Neural progenitor cell (in vitro differentiated cells): ENCODE results near the gene TUNAR. TPM values are rescaled to one million over a fixed set of nuclear protein-coding genes. Genes with fewer than 3 reads are reported as not detected.

ENCODE experiments used
- DNase-seq: peaks from one replicate; pipeline ENCODE4 v3.0.0-alpha.2; 2016; ENCODE audit warnings: low spot score
- H2AFZ ChIP-seq: fragments of 200-600 bp; sonication (generic); replicated peaks from 2 replicates; pipeline ENCODE4 v1.6.1; 2016; ENCODE audit warnings: antibody characterized with exemption
- H3F3A ChIP-seq: fragments of 200-600 bp; sonication (generic); 2 replicates; pipeline ENCODE4 v1.6.1; 2016; ENCODE audit warnings: antibody characterized with exemption, low read depth
- H3K27ac ChIP-seq: fragments of 200-600 bp; sonication (generic); 2 replicates; pipeline ENCODE4 v1.5.1; 2016; ENCODE audit warnings: mild to moderate bottlenecking
- H3K27me3 ChIP-seq: fragments of 200-600 bp; sonication (generic); 2 replicates; pipeline ENCODE4 v1.6.1; 2016; ENCODE audit warnings: mild to moderate bottlenecking, moderate library complexity
- H3K36me3 ChIP-seq: fragments of 200-600 bp; sonication (generic); 2 replicates; pipeline ENCODE4 v1.5.1; 2016
- H3K4me1 ChIP-seq: fragments of 200-600 bp; sonication (generic); 2 replicates; pipeline ENCODE4 v1.6.1; 2016; ENCODE audit warnings: mixed run types
- H3K4me2 ChIP-seq: fragments of 200-600 bp; sonication (generic); 2 replicates; pipeline ENCODE4 v1.6.1; 2016
- H3K4me3 ChIP-seq: fragments of 200-600 bp; sonication (generic); 2 replicates; pipeline ENCODE4 v1.5.1; 2016
- H3K79me2 ChIP-seq: fragments of 200-600 bp; sonication (generic); 2 replicates; pipeline ENCODE4 v1.6.1; 2016; ENCODE audit warnings: low read depth
- H3K9ac ChIP-seq: fragments of 200-600 bp; sonication (generic); 2 replicates; pipeline ENCODE4 v1.6.1; 2016
- H3K9me3 ChIP-seq: fragments of 200-600 bp; sonication (generic); 2 replicates; pipeline ENCODE4 v1.5.1; 2016; ENCODE audit warnings: low read depth
- H4K20me1 ChIP-seq: fragments of 200-600 bp; sonication (generic); 2 replicates; pipeline ENCODE4 v1.6.1; 2016; ENCODE audit warnings: low read depth
- H3K27ac Mint-ChIP-seq: 3 replicates; pipeline ENCODE4 v1.8.0; 2021; ENCODE audit warnings: mixed read lengths
- H3K27me3 Mint-ChIP-seq: 2 replicates; pipeline ENCODE4 v1.8.0; 2022; ENCODE audit warnings: low read depth, mild to moderate bottlenecking, inconsistent platforms, moderate library complexity, mixed read lengths; ENCODE audit not compliant: insufficient read depth
- H3K36me3 Mint-ChIP-seq: 3 replicates; pipeline ENCODE4 v1.8.0; 2021; ENCODE audit warnings: mixed read lengths
- H3K4me1 Mint-ChIP-seq: 3 replicates; pipeline ENCODE4 v1.8.0; 2021; ENCODE audit warnings: mixed read lengths
- H3K4me3 Mint-ChIP-seq: 3 replicates; pipeline ENCODE4 v1.8.0; 2021; ENCODE audit warnings: mild to moderate bottlenecking, moderate library complexity, mixed read lengths
- H3K9me3 Mint-ChIP-seq: 3 replicates; pipeline ENCODE4 v1.8.0; 2020; ENCODE audit warnings: mixed read lengths
- CTCF ChIP-seq: fragments of 200-600 bp; sonication (generic); IDR thresholded peaks from 2 replicates; pipeline ENCODE4 v1.5.1; 2017; ENCODE audit warnings: antibody characterized with exemption, mild to moderate bottlenecking
- EZH2 ChIP-seq: fragments of 200-600 bp; sonication (generic); IDR thresholded peaks from 2 replicates; pipeline ENCODE4 v1.6.1; 2017; ENCODE audit warnings: antibody characterized with exemption, mild to moderate bottlenecking, moderate library complexity
- EZH2phosphoT487 ChIP-seq: fragments of 200-600 bp; sonication (generic); IDR thresholded peaks from 2 replicates; pipeline ENCODE4 v1.6.1; 2017; ENCODE audit warnings: antibody characterized with exemption
- total RNA-seq: library from RNA; depleted of rRNA; stranded (reverse); fragments of >200 nt; gene quantifications from 2 replicates; pipeline ENCODE4 v1.2.3, GENCODE V29; 2015; ENCODE audit warnings: low replicate concordance

The TUNAR gene
- total RNA-seq: 13.3 and 14.1 TPM in 2 replicates

- peaks cover 26% of the 10 kb centered on the region for H3K4me1 Mint-ChIP-seq
- peak within 1 kb of the TSS; percentile 95 for H2AFZ ChIP-seq
Observed at GRCh38 chr14:95876761-95877538, at the start of gene TUNAR. TUNAR (plus strand) TSS chr14:95876832.

GRCh38 chr14:95828649-95829265 is 47.9 kb upstream of the TUNAR start:
- H3K27me3 ChIP-seq: no peaks in the 10 kb centered on the region
- no peak overlapping the region for H3K27ac ChIP-seq
- no peak for TF ChIP-seq CTCF
- no peak for TF ChIP-seq EZH2phosphoT487
- TF ChIP-seq EZH2: no peak
- peaks cover 2% of the 10 kb centered on the region for H3K9me3 Mint-ChIP-seq
- no peaks in the 10 kb centered on the region for H3K9me3 ChIP-seq
- H3K9ac ChIP-seq: no peak overlapping the region
- H3K4me2 ChIP-seq: no peak overlapping the region
- peaks cover 10% of the 10 kb centered on the region for H3K4me1 ChIP-seq
- no peaks in the 10 kb centered on the region for H4K20me1 ChIP-seq
- no peaks in the 10 kb centered on the region for H3K36me3 Mint-ChIP-seq
- no peak overlapping the region for H3K27ac Mint-ChIP-seq
- peaks cover 3% of the 10 kb centered on the region for H3K4me1 Mint-ChIP-seq
- H3F3A ChIP-seq: no peaks in the 10 kb centered on the region
- no peak overlapping the region for H3K4me3 ChIP-seq
- H2AFZ ChIP-seq: no peak overlapping the region
- no peak overlapping the region for H3K4me3 Mint-ChIP-seq
- no peaks in the 10 kb centered on the region for H3K36me3 ChIP-seq
- H3K79me2 ChIP-seq: no peaks in the 10 kb centered on the region
- no peak for DNase-seq
- H3K27me3 Mint-ChIP-seq: peaks cover 2% of the 10 kb centered on the region

More at GRCh38 chr14:95876761-95877538, at the start of gene TUNAR:
- peaks cover 29% of the 10 kb centered on the region for H3K27me3 Mint-ChIP-seq
- DNase-seq: peak; percentile 73
- no peak within 1 kb of the TSS for H3K9ac ChIP-seq
- H3K79me2 ChIP-seq: peaks cover 11% of the 10 kb centered on the region
- no peaks in the 10 kb centered on the region for H3K36me3 Mint-ChIP-seq
- H3K27ac Mint-ChIP-seq: peak within 1 kb of the TSS; percentile 60
- H3K9me3 Mint-ChIP-seq: no peaks in the 10 kb centered on the region
- H3K27me3 ChIP-seq: peaks cover 31% of the 10 kb centered on the region
- no peaks in the 10 kb centered on the region for H4K20me1 ChIP-seq
- no peak within 1 kb of the TSS for H3K27ac ChIP-seq
- no peaks in the 10 kb centered on the region for H3K9me3 ChIP-seq
- TF ChIP-seq CTCF (no peak), EZH2 (peak; percentile 46)
- H3K4me2 ChIP-seq: peak within 1 kb of the TSS; percentile 93
- H3K4me3 ChIP-seq: peak within 1 kb of the TSS; percentile 67
- H3F3A ChIP-seq: peaks cover 12% of the 10 kb centered on the region
- H3K4me1 ChIP-seq: peaks cover 21% of the 10 kb centered on the region
- peak within 1 kb of the TSS; percentile 86 for H3K4me3 Mint-ChIP-seq
- no peaks in the 10 kb centered on the region for H3K36me3 ChIP-seq

GRCh38 chr14:95829321-95829720 is 47.3 kb upstream of the TUNAR start:
- Histone ChIP-seq H3F3A (no peaks in the 10 kb centered on the region), H3K4me2 (no peak overlapping the region), H3K27ac (no peak overlapping the region), H3K27me3 (no peaks in the 10 kb centered on the region), H3K79me2 (no peaks in the 10 kb centered on the region), H2AFZ (no peak overlapping the region), H3K36me3 (no peaks in the 10 kb centered on the region), H3K9ac (no peak overlapping the region), H4K20me1 (no peaks in the 10 kb centered on the region), H3K9me3 (no peaks in the 10 kb centered on the region), H3K4me3 (no peak overlapping the region), H3K4me1 (peaks cover 10% of the 10 kb centered on the region)
- peaks cover 2% of the 10 kb centered on the region for H3K9me3 Mint-ChIP-seq
- H3K36me3 Mint-ChIP-seq: no peaks in the 10 kb centered on the region
- H3K4me1 Mint-ChIP-seq: peaks cover 5% of the 10 kb centered on the region
- no peak overlapping the region for H3K27ac Mint-ChIP-seq
- no peak for TF ChIP-seq EZH2phosphoT487
- DNase-seq: no peak
- no peak overlapping the region for H3K4me3 Mint-ChIP-seq
- peaks cover 2% of the 10 kb centered on the region for H3K27me3 Mint-ChIP-seq

- Mint-ChIP-seq H3K4me3 (no peak overlapping the region), H3K27ac (no peak overlapping the region), H3K36me3 (no peaks in the 10 kb centered on the region), H3K4me1 (peaks cover 14% of the 10 kb centered on the region), H3K27me3 (peaks cover 2% of the 10 kb centered on the region), H3K9me3 (peaks cover 2% of the 10 kb centered on the region)
- H3K4me1 ChIP-seq: peaks cover 10% of the 10 kb centered on the region
- no peaks in the 10 kb centered on the region for H3K79me2 ChIP-seq
- TF ChIP-seq CTCF (no peak), EZH2 (no peak), EZH2phosphoT487 (no peak)
- no peaks in the 10 kb centered on the region for H3K27me3 ChIP-seq
- no peak overlapping the region for H3K27ac ChIP-seq
- H3F3A ChIP-seq: no peaks in the 10 kb centered on the region
- no peaks in the 10 kb centered on the region for H4K20me1 ChIP-seq
- no peak overlapping the region for H2AFZ ChIP-seq
- DNase-seq: no peak
- no peaks in the 10 kb centered on the region for H3K36me3 ChIP-seq
- H3K9ac ChIP-seq: no peak overlapping the region
- H3K4me2 ChIP-seq: no peak overlapping the region
- no peaks in the 10 kb centered on the region for H3K9me3 ChIP-seq
- no peak overlapping the region for H3K4me3 ChIP-seq
Observed at GRCh38 chr14:95830386-95830785, 46.2 kb upstream of the TUNAR start.
